Tibial artery (tissue), 4 donors: Measurements from ENCODE around the gene GKN2.

Experiments used
- DNase-seq, 2 donors: peaks; one replicate each; pipeline ENCODE4 v3.0.0-alpha.2; 2019
- H3K27ac ChIP-seq, 2 donors: fragments of 200-600 bp; sonication (generic) in 1 of 2; 1 replicate in 1 of 2; 2 replicates in 1 of 2; pipeline ENCODE4 v1.5.1; 2018 to 2019; ENCODE audit warnings: mild to moderate bottlenecking in 1 of 2
- H3K27me3 ChIP-seq, 2 donors: fragments of 200-600 bp; sonication (generic) in 1 of 2; one replicate each; pipeline versions ENCODE4 v1.5.1 to v1.6.0; 2016 to 2019
- H3K36me3 ChIP-seq, 3 donors: fragments of 200-600 bp; sonication (generic) in 2 of 3; one replicate each; pipeline ENCODE4 v1.5.1; 2016 to 2019; ENCODE audit warnings: mild to moderate bottlenecking in 2 of 3
- H3K4me1 ChIP-seq, 4 donors: fragments of 200-600 bp; sonication (generic) in 2 of 4; 1 replicate in 3 of 4; 2 replicates in 1 of 4; pipeline ENCODE4 v1.5.1; 2016 to 2019
- H3K4me3 ChIP-seq, 2 donors: fragments of 200-600 bp; sonication (generic) in 1 of 2; 1 replicate in 1 of 2; 2 replicates in 1 of 2; pipeline ENCODE4 v1.5.1; 2018 to 2019; ENCODE audit warnings: mild to moderate bottlenecking in 2 of 2
- H3K9me3 ChIP-seq, 3 donors: fragments of 200-600 bp; sonication (generic) in 1 of 3; one replicate each; pipeline ENCODE4 v1.5.1; 2016 to 2019
- intact Hi-C: fragments of 100-400 bp; cut with DNase I; formaldehyde crosslinking; loops from one replicate; pipeline ENCODE4 v1.15.0; 2023; ENCODE audit warnings: low total_unique reads
- TF ChIP-seq, protein P1 (sequence below), 2 experiments: fragments of 200-600 bp in 1 of 2; fragments of 450-650 bp in 1 of 2; IDR thresholded peaks; one replicate each; pipeline ENCODE4 v1.5.1; 2017 to 2019; ENCODE audit warnings: antibody characterized with exemption in 2 of 2, mild to moderate bottlenecking in 1 of 2, moderate library complexity in 1 of 2

GKN2 gene

DNA sequence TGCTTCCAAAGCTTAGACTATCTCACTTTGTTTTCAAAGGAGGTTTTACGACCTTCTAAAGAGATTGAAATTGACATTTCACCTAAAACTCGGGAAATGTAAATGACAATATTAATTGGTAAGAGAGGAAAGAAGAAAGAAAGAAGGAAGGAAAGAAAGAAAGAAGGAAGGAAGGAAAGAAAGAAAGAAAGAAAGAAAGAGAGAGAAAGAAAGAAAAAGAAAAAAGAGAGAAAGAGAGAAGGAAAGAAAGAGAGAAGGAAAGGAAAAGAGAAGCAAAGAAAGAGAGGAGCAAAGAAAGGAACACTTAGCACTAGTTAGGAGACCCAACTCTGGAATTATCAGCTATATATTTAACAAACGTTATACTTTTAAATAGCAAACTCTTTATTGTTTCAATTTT lies 25.4 kb upstream of the GKN2 start:
- no peak for DNase-seq
- Histone ChIP-seq H3K4me1 (peaks cover 0 to 10% (median 0%) of the 10 kb centered on the region in 4 donors), H3K36me3 (no peaks in the 10 kb centered on the region), H3K27ac (no peak overlapping the region), H3K27me3 (no peaks in the 10 kb centered on the region), H3K9me3 (no peaks in the 10 kb centered on the region), H3K4me3 (no peak overlapping the region)
- TF ChIP-seq, protein P1, sequence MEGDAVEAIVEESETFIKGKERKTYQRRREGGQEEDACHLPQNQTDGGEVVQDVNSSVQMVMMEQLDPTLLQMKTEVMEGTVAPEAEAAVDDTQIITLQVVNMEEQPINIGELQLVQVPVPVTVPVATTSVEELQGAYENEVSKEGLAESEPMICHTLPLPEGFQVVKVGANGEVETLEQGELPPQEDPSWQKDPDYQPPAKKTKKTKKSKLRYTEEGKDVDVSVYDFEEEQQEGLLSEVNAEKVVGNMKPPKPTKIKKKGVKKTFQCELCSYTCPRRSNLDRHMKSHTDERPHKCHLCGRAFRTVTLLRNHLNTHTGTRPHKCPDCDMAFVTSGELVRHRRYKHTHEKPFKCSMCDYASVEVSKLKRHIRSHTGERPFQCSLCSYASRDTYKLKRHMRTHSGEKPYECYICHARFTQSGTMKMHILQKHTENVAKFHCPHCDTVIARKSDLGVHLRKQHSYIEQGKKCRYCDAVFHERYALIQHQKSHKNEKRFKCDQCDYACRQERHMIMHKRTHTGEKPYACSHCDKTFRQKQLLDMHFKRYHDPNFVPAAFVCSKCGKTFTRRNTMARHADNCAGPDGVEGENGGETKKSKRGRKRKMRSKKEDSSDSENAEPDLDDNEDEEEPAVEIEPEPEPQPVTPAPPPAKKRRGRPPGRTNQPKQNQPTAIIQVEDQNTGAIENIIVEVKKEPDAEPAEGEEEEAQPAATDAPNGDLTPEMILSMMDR (IDR thresholded peaks at IDR 0.05): no peak
- intact Hi-C loops: no loop called here

DNA sequence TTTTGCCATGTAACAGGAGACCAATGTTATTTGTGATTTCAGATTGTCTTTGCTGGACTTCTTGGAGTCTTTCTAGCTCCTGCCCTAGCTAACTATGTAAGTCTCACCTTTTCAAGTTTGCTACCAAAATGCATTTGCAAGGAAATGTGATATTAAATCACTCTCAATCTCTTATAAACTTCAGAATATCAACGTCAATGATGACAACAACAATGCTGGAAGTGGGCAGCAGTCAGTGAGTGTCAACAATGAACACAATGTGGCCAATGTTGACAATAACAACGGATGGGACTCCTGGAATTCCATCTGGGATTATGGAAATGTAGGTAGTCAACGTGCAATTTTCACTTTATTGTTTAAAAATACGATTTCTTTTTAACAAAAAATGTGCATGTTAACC lies 24.8 kb upstream of the GKN2 start:
- Histone ChIP-seq H3K27ac (no peak overlapping the region), H3K4me3 (no peak overlapping the region), H3K4me1 (peaks cover 0 to 11% (median under 1%) of the 10 kb centered on the region in 4 donors), H3K27me3 (no peaks in the 10 kb centered on the region), H3K9me3 (no peaks in the 10 kb centered on the region), H3K36me3 (no peaks in the 10 kb centered on the region)
- DNase-seq: no peak
- TF ChIP-seq, protein P1 (IDR thresholded peaks at IDR 0.05): no peak
- intact Hi-C loops: no loop called here

DNA sequence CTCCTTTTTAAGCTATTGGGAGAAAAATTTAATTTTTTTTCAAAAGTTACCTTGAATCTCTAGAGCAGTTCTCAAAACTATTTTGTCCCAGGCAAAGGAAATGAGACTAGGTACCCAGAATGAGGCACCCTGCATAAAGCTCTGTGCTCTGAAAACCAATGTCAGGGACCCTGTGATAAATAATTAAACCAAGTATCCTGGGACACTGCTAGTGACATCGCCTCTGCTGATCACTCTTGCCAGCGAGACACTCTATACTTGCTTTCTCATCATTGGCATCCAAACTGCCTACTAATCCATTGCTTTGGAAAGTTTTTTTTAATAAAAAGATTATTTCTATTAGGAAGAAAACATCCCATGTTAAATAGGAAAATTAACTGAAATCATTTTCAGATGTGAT lies 23.2 kb upstream of the GKN2 start:
- TF ChIP-seq, protein P1 (IDR thresholded peaks at IDR 0.05): no peak
- Histone ChIP-seq H3K9me3 (no peaks in the 10 kb centered on the region), H3K4me3 (no peak overlapping the region), H3K27me3 (no peaks in the 10 kb centered on the region), H3K36me3 (no peaks in the 10 kb centered on the region), H3K27ac (no peak overlapping the region), H3K4me1 (peaks cover 0 to 27% (median 12%) of the 10 kb centered on the region in 4 donors)
- intact Hi-C loops: no loop called here
- DNase-seq: no peak

DNA sequence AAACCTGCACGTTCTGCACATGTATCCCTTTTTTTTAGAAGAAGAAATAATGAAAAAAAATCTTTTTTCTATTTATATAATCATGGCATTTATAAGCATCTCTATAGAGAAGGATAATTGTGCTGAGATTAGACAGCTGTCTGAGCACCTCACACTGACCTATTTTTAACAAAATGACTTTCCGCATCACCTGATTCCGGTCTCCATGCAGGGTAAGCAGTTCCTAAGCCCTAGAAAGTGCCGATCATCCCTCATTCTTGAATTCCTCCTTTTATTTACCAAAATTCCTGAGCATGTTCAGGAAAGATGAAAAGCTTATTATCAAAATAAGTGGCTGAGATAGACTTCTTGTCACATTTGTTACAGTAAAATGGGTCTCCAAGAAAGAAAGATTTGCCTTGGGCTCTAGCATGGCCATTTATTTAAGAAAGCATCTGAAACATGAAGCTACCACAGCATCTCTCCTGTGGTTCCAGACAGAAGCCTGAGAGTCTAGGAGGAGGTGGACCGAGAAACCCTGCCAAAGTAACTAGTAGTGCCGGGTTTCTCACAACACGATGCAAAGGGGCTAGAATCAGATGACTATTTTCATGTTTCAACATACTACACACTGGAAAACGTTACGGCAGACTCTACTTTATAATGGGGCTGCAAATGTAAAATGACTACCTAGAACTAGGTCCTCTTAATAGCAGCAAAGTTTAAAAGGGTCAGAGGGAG lies 22.4 kb upstream of the GKN2 start:
- Histone ChIP-seq H3K4me3 (no peak overlapping the region), H3K9me3 (no peaks in the 10 kb centered on the region), H3K27ac (no peak overlapping the region), H3K27me3 (no peaks in the 10 kb centered on the region), H3K4me1 (peaks cover 0 to 35% (median 12%) of the 10 kb centered on the region in 4 donors), H3K36me3 (no peaks in the 10 kb centered on the region)
- TF ChIP-seq, protein P1 (IDR thresholded peaks at IDR 0.05): no peak
- no peak for DNase-seq
- intact Hi-C loops: no loop called here

DNA sequence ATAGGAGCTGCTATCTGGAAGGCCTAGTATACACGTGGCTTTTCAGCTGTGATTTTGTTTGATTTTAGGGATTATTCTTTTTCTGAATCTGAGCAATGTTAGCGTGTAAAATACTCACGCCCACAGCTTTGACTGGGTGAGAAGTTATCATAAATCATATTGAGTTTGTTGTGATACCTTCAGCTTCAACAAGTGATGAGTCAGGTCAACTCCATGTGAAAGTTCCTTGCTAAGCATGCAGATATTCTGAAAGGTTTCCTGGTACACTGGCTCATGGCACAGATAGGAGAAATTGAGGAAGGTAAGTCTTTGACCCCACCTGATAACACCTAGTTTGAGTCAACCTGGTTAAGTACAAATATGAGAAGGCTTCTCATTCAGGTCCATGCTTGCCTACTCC lies 21.6 kb upstream of the GKN2 start, which contains the start of gene GKN1:
GKN1 (plus strand) TSS at position 386 of the 400 bp plus-strand sequence. CDS start 42 bp downstream, outside the sequence.
- H3K27me3 ChIP-seq: no peaks in the 10 kb centered on the region
- intact Hi-C loops: no loop called here
- no peaks in the 10 kb centered on the region for H3K9me3 ChIP-seq
- no peak within 1 kb of the TSS for H3K4me3 ChIP-seq
- no peak within 1 kb of the TSS for H3K27ac ChIP-seq
- peaks cover 0 to 43% (median 15%) of the 10 kb centered on the region in 4 donors for H3K4me1 ChIP-seq
- no peak for DNase-seq
- no peaks in the 10 kb centered on the region for H3K36me3 ChIP-seq
- TF ChIP-seq, protein P1 (IDR thresholded peaks at IDR 0.05): no peak
